Esophagus muscularis mucosa (tissue), 3 donors: Measurements from ENCODE around the gene MEN1.

Source experiments
- POLR2A ChIP-seq: fragments of 450-650 bp; IDR thresholded peaks from one replicate; pipeline ENCODE4 v1.6.1; 2017; ENCODE audit warnings: antibody characterized with exemption, moderate library complexity, mild to moderate bottlenecking, low read depth
- TF ChIP-seq, protein P1 (sequence below), 3 experiments: fragments of 200-600 bp in 2 of 3; fragments of 450-650 bp in 1 of 3; sonication (generic) in 2 of 3; IDR thresholded peaks; one replicate each; pipeline ENCODE4 v1.5.1; 2017 to 2019; ENCODE audit warnings: antibody characterized with exemption in 3 of 3, mild to moderate bottlenecking in 2 of 3, moderate library complexity in 1 of 3

DNA sequence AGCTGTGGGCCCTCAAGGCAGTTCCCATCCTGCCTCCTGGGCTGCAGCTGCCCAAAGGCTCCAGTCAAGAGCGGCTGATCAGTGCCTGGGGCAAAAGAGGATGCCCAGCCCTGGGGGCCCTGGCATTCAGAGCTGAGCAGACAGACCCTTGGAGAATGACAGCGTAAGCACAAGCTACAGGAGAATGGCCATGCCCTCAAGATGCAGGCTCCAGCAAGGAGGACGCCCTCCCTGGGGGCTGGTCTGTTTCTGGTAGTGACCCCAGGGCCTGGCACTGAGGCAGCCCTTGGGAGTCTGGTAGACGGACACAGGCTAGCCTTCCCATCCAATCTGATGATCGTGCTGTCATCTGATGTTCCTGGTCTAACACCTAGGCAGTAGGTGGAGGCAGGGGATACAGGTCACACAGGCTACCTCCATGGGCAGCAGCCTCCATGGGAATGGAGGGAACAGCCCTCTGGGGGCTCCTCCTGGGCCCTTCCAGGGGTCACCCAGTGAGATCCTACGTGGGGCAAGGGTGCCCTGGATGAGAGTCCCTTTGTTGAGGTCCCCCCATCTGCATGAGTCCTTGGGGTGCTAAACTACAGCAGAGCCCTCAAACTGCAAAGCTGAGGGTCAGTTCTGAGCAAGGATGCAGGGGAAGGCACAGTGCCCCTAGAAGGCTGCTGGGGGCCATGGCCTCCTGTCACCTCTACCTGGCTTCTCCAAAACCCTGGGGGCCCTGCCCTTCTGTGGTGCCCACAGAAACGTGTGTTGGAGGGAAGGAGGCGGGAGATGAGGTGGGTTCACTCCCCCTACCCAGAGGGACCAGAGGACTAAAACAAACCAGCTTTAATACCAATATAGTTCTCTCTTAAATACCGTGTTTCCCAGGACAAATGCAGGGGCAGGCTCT lies 21.8 kb downstream of the MEN1 start:
- TF ChIP-seq, protein P1, sequence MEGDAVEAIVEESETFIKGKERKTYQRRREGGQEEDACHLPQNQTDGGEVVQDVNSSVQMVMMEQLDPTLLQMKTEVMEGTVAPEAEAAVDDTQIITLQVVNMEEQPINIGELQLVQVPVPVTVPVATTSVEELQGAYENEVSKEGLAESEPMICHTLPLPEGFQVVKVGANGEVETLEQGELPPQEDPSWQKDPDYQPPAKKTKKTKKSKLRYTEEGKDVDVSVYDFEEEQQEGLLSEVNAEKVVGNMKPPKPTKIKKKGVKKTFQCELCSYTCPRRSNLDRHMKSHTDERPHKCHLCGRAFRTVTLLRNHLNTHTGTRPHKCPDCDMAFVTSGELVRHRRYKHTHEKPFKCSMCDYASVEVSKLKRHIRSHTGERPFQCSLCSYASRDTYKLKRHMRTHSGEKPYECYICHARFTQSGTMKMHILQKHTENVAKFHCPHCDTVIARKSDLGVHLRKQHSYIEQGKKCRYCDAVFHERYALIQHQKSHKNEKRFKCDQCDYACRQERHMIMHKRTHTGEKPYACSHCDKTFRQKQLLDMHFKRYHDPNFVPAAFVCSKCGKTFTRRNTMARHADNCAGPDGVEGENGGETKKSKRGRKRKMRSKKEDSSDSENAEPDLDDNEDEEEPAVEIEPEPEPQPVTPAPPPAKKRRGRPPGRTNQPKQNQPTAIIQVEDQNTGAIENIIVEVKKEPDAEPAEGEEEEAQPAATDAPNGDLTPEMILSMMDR (IDR thresholded peaks at IDR 0.05) = no peak
- no peak for TF ChIP-seq POLR2A
